Erythroblast (primary cell): ENCODE results near the gene GOLGA6C.

Source experiments
- GATA1 ChIP-seq: IDR thresholded peaks from 2 replicates; pipeline ENCODE4 v1.6.1; 2011; ENCODE audit warnings: low read depth, mild to moderate bottlenecking, control low read depth, low read length, moderate library complexity
- POLR2A ChIP-seq: IDR thresholded peaks from 2 replicates; pipeline ENCODE4 v1.6.1; 2011; ENCODE audit warnings: mild to moderate bottlenecking, low read length

DNA sequence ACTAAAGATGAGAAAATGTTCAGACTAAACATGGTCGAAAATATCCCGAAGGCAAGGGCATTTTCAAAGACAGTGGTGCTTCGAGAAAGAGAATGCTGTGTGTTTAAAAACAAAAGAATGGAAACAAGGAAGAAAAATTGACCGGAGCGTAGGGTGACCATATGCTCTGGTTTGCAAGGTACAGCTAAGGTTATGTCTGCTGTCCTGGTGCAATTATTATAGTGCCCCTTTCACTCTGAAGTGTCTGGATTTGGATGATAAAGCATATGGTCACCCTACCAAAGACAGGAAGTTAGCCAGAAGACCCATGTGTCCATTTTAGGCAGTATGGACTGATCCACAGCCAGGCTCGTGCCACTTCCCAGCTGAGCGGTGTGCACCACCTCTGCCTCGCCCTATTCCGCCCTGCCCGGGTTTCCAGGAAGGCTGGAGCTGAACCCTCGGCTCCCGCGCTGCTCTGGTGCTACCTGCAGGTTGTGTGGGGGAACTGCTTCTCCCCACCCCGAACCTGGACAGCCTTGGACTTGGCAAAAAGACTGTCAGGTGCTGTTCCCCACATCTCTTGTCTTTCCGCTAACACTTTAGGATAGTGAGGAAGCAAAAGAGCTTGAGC is 49.8 kb downstream of the GOLGA6C start:
- TF ChIP-seq POLR2A (no peak), GATA1 (no peak)
